ENCODE measurements around the gene PALLD. TPM values are rescaled to one million over a fixed set of nuclear protein-coding genes. Genes with fewer than 3 reads are reported as not detected.

The PALLD gene
- total RNA-seq, 2 donors from 2014 or later: 440 to 625 TPM

GRCh38 chr4:168570466-168570865 is 73.6 kb downstream of the PALLD start:
- DNase-seq: no peak
- intact Hi-C loops (cut with DNase I): loop anchor here in 1 of 2 donors (10.0 kb wide), 1 partner anchor 386 kb away; no protein-coding TSS in a partner anchor

GRCh38 chr4:168572002-168572401 is 75.2 kb downstream of the PALLD start:
- ATAC-seq (peak in 1 of 2 donors; percentile 17), DNase-seq (no peak)
- intact Hi-C loops (cut with DNase I): loop anchor here in 1 of 2 donors (10.0 kb wide), 1 partner anchor 387 kb away; no protein-coding TSS in a partner anchor

More at GRCh38 chr4:168570466-168570865, 73.6 kb downstream of the PALLD start:
- ATAC-seq: no peak

- no peak for DNase-seq
- intact Hi-C loops (cut with DNase I): loop anchor here in 1 of 2 donors (10.0 kb wide), 1 partner anchor 389 kb away; no protein-coding TSS in a partner anchor
Observed at GRCh38 chr4:168573870-168574269, 77.0 kb downstream of the PALLD start.

GRCh38 chr4:168574581-168575295 is 77.9 kb downstream of the PALLD start:
- no peak for ATAC-seq
- intact Hi-C loops (cut with DNase I): loop anchor here in 1 of 2 donors (10.0 kb wide), 1 partner anchor 390 kb away; no protein-coding TSS in a partner anchor
- no peak for DNase-seq

More at GRCh38 chr4:168573870-168574269, 77.0 kb downstream of the PALLD start:
- ATAC-seq: no peak

- intact Hi-C loops (cut with DNase I): loop anchor here in 1 of 2 donors (10.0 kb wide), 1 partner anchor 391 kb away; no protein-coding TSS in a partner anchor
- DNase-seq (no peak), ATAC-seq (no peak)
Observed at GRCh38 chr4:168575473-168575872, 78.6 kb downstream of the PALLD start.

GRCh38 chr4:168577624-168578023 is 80.8 kb downstream of the PALLD start:
- DNase-seq (peak; percentile 38), ATAC-seq (peak; percentile 21 to 41)
- intact Hi-C loops (cut with DNase I): loop anchor here in 1 of 2 donors (10.0 kb wide), 1 partner anchor 393 kb away; no protein-coding TSS in a partner anchor

- ATAC-seq: no peak
- DNase-seq: no peak
- intact Hi-C loops (cut with DNase I): loop anchor here in 1 of 2 donors (5.0 to 10.0 kb wide), 2 partner anchors 65 to 342 kb away; no protein-coding TSS in a partner anchor
Observed at GRCh38 chr4:168580228-168580627, 83.4 kb downstream of the PALLD start.

- intact Hi-C loops (cut with DNase I): loop anchor here in 1 of 2 donors (5.0 to 10.0 kb wide), 2 partner anchors 70 to 338 kb away; no protein-coding TSS in a partner anchor
- no peak for ATAC-seq
- no peak for DNase-seq
Observed at GRCh38 chr4:168584321-168584771, 87.5 kb downstream of the PALLD start.

GRCh38 chr4:168585168-168586091 is 88.6 kb downstream of the PALLD start:
- DNase-seq (peak; percentile 87), ATAC-seq (peak; percentile 79 to 91)
- intact Hi-C loops (cut with DNase I): loop anchor here in 1 of 2 donors (5.0 to 10.0 kb wide), 2 partner anchors 71 to 327 kb away; no protein-coding TSS in a partner anchor

- DNase-seq (no peak), ATAC-seq (no peak)
- intact Hi-C loops (cut with DNase I): loop anchor here in 1 of 2 donors (5.0 to 10.0 kb wide), 2 partner anchors 72 to 325 kb away; no protein-coding TSS in a partner anchor
Observed at GRCh38 chr4:168586926-168587325, 90.1 kb downstream of the PALLD start.

- intact Hi-C loops (cut with DNase I): loop anchor here in 1 of 2 donors (5.0 to 10.0 kb wide), 2 partner anchors 73 to 325 kb away; no protein-coding TSS in a partner anchor
- DNase-seq (peak; percentile 31), ATAC-seq (peak; percentile 53 to 81)
Observed at GRCh38 chr4:168587411-168588125, 90.7 kb downstream of the PALLD start.

- intact Hi-C loops (cut with DNase I): loop anchor here in 1 of 2 donors (5.0 to 10.0 kb wide), 2 partner anchors 74 to 323 kb away; no protein-coding TSS in a partner anchor
- DNase-seq (no peak), ATAC-seq (peak in 1 of 2 donors; percentile 7)
Observed at GRCh38 chr4:168588916-168589531, 92.2 kb downstream of the PALLD start.

GRCh38 chr4:168592676-168593075 is 95.8 kb downstream of the PALLD start:
- DNase-seq: no peak
- intact Hi-C loops (cut with DNase I): no loop called here
- no peak for ATAC-seq

- DNase-seq (no peak), ATAC-seq (no peak)
- intact Hi-C loops (cut with DNase I): no loop called here
Observed at GRCh38 chr4:168593399-168593798, 96.5 kb downstream of the PALLD start.

GRCh38 chr4:168594121-168594520 is 97.3 kb downstream of the PALLD start:
- DNase-seq (no peak), ATAC-seq (no peak)
- intact Hi-C loops (cut with DNase I): no loop called here

- intact Hi-C loops (cut with DNase I): no loop called here
- DNase-seq (no peak), ATAC-seq (peak; percentile 68 to 83)
Observed at GRCh38 chr4:168598191-168598590, 101.3 kb downstream of the PALLD start.

- intact Hi-C loops (cut with DNase I): no loop called here
- no peak for ATAC-seq
- no peak for DNase-seq
Observed at GRCh38 chr4:168600796-168601583, 104.1 kb downstream of the PALLD start.

All from left cardiac atrium (tissue), 4 donors.